Activated naive CD8-positive, alpha-beta T cell treated with anti-CD3 and anti-CD28 coated beads for 36 hours (primary cell): ENCODE data around the gene PPP1R13B. TPM values are rescaled to one million over a fixed set of nuclear protein-coding genes. Genes with fewer than 3 reads are reported as not detected.
"Not testable (repeated sequence)": the region's sequence is repeated elsewhere in the genome, so short reads cannot be mapped to it uniquely, and the experiment has no call there.

Experiments
- DNase-seq: peaks from one replicate; pipeline ENCODE4 v3.0.0; 2021
- H3K27ac Mint-ChIP-seq: one replicate; pipeline ENCODE4 v1.8.0; 2022; ENCODE audit warnings: mild to moderate bottlenecking, moderate library complexity, mixed read lengths
- H3K27me3 Mint-ChIP-seq: one replicate; pipeline ENCODE4 v1.8.0; 2022; ENCODE audit warnings: mild to moderate bottlenecking, mixed read lengths
- H3K36me3 Mint-ChIP-seq: one replicate; pipeline ENCODE4 v1.8.0; 2021; ENCODE audit warnings: mild to moderate bottlenecking, mixed read lengths
- H3K4me1 Mint-ChIP-seq: one replicate; pipeline ENCODE4 v1.8.0; 2021; ENCODE audit warnings: mixed read lengths
- H3K4me3 Mint-ChIP-seq: one replicate; pipeline ENCODE4 v1.8.0; 2022; ENCODE audit warnings: mild to moderate bottlenecking, moderate library complexity, mixed read lengths
- H3K9me3 Mint-ChIP-seq: one replicate; pipeline ENCODE4 v1.8.0; 2022; ENCODE audit warnings: mixed read lengths
- total RNA-seq, 2 experiments: library from RNA; stranded (reverse); gene quantifications; one replicate each; pipeline ENCODE4 v1.2.3, GENCODE V29; 2021

Gene PPP1R13B
- total RNA-seq, 2 experiments from 2014 or later: 8.5 to 9.8 TPM

DNA sequence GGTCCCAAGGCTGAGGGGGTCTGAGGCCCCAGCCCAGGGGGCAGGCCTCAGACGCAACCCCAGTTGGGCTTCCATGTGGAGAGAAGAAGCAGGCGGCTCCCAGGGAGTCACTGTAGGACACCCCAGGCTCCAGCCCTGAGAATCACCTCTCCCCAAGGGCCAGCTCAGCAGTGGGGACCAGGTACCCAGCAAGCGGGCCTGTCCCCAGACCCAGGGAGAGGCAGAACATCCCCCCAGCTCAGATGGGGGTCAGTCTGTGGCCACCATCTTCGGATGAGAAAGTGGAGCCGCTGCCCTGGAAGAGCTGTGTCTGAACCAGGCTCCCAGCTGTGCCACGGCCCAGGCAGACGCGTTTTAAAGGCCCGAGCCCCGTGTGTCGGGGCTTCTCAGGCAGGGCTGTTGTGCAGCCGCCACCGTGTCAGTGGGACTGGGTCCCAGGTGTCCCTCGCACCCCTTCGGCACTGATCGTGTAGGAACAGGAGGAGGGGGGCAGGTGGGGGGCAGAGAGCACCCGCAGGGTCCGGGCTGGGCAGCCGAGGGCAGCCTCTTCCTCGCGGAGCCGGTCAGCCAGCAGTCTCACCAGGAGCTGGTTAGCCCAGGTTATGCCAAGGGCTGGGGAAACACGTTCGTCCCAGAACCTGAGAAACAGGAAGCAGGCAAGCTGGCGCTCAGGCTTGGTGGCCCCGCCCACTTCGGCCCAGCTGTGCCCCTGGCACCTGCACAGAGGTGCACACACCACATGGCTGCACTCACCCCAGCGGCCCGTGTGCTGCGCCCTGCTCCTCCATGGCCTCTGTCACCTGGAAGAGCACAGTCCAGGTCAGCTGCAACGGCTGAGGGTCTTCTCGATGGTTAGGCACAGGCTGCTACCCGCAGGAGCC lies 148.8 kb downstream of the PPP1R13B start:
- peaks cover 12% of the 10 kb centered on the region for H3K36me3 Mint-ChIP-seq
- no peaks in the 10 kb centered on the region for H3K4me1 Mint-ChIP-seq
- H3K4me3 Mint-ChIP-seq: no peak overlapping the region
- H3K27ac Mint-ChIP-seq: no peak overlapping the region
- no peaks in the 10 kb centered on the region for H3K9me3 Mint-ChIP-seq
- no peaks in the 10 kb centered on the region for H3K27me3 Mint-ChIP-seq
- DNase-seq: no peak

GRCh38 chr14:103697603-103698379 lies 149.6 kb downstream of the PPP1R13B start:
- Mint-ChIP-seq H3K9me3 (no peaks in the 10 kb centered on the region), H3K27ac (peak overlapping the region; percentile 63), H3K27me3 (no peaks in the 10 kb centered on the region), H3K4me1 (no peaks in the 10 kb centered on the region), H3K36me3 (peaks cover 9% of the 10 kb centered on the region), H3K4me3 (no peak overlapping the region)
- DNase-seq: no peak

GRCh38 chr14:103697206-103697602 lies 150.2 kb downstream of the PPP1R13B start:
- no peak for DNase-seq
- no peak overlapping the region for H3K4me3 Mint-ChIP-seq
- H3K27ac Mint-ChIP-seq: peak overlapping the region; percentile 63
- H3K4me1 Mint-ChIP-seq: no peaks in the 10 kb centered on the region
- peaks cover 8% of the 10 kb centered on the region for H3K36me3 Mint-ChIP-seq
- H3K9me3 Mint-ChIP-seq: no peaks in the 10 kb centered on the region
- no peaks in the 10 kb centered on the region for H3K27me3 Mint-ChIP-seq

GRCh38 chr14:103696466-103697071 lies 150.8 kb downstream of the PPP1R13B start:
- Mint-ChIP-seq H3K4me1 (no peaks in the 10 kb centered on the region), H3K4me3 (no peak overlapping the region), H3K27me3 (no peaks in the 10 kb centered on the region), H3K27ac (peak overlapping the region; percentile 16), H3K36me3 (peaks cover 8% of the 10 kb centered on the region), H3K9me3 (no peaks in the 10 kb centered on the region)
- no peak for DNase-seq

DNA sequence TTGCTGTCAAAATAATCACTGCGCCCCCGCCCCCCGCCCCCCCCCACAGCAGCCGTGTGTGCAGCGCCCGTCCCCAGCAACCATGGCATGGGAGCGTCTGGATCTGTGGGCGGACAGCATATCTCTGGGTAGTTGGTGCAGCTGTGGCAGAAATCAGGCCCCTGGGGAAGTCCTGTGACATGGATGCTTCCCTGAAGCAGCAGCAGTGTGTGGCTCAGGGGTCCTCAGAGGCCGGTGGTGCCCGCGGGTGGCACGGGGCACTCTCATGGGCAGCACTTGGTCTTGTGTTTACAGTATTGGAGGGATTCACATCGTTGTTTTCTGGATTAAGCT lies 151.3 kb downstream of the PPP1R13B start:
- Mint-ChIP-seq H3K4me3 (no peak overlapping the region), H3K27ac (peak overlapping the region; percentile 16), H3K4me1 (no peaks in the 10 kb centered on the region)

GRCh38 chr14:103695296-103696069 lies 151.9 kb downstream of the PPP1R13B start:
- DNase-seq: no peak
- H3K4me1 Mint-ChIP-seq: no peaks in the 10 kb centered on the region
- H3K27me3 Mint-ChIP-seq: no peaks in the 10 kb centered on the region
- H3K36me3 Mint-ChIP-seq: peaks cover 8% of the 10 kb centered on the region
- H3K27ac Mint-ChIP-seq: peak overlapping the region; percentile 58
- H3K4me3 Mint-ChIP-seq: no peak overlapping the region
- no peaks in the 10 kb centered on the region for H3K9me3 Mint-ChIP-seq

More for the DNA sequence above, 151.3 kb downstream of the PPP1R13B start:
- Mint-ChIP-seq H3K27me3 (no peaks in the 10 kb centered on the region), H3K9me3 (no peaks in the 10 kb centered on the region), H3K36me3 (peaks cover 8% of the 10 kb centered on the region)
- no peak for DNase-seq

- no peaks in the 10 kb centered on the region for H3K9me3 Mint-ChIP-seq
- H3K4me3 Mint-ChIP-seq: no peak overlapping the region
- DNase-seq: no peak
- H3K36me3 Mint-ChIP-seq: peaks cover 6% of the 10 kb centered on the region
- H3K27ac Mint-ChIP-seq: no peak overlapping the region
- no peaks in the 10 kb centered on the region for H3K27me3 Mint-ChIP-seq
- H3K4me1 Mint-ChIP-seq: no peaks in the 10 kb centered on the region
These were observed 152.8 kb downstream of the PPP1R13B start for GRCh38 chr14:103694572-103695026.

- Mint-ChIP-seq H3K4me3 (no peak overlapping the region), H3K27me3 (no peaks in the 10 kb centered on the region), H3K9me3 (no peaks in the 10 kb centered on the region)
These were observed 153.9 kb downstream of the PPP1R13B start for GRCh38 chr14:103693515-103693914.

DNA sequence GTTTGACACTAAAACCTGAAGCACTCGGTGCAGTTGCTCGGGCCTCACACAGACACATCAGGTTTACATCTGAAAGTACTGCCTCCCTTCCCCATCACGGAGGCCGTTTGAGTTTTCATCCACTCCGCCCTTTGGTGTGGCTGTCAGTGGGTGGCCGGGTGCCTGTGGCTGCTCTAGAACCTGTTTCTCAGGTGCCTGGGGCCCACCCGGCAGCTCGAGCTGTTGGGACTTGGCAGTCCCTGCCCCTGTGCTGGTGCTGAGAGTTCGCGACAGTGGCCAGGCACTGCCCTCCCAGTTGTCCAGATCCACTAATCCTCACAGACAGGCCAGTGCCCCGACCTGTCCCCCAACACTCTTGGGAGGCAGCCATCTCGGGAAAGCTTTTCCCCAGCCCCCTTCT lies 154.5 kb downstream of the PPP1R13B start:
- DNase-seq: no peak
- H3K4me3 Mint-ChIP-seq: no peak overlapping the region
- peak overlapping the region; percentile 29 for H3K27ac Mint-ChIP-seq
- peaks cover 6% of the 10 kb centered on the region for H3K36me3 Mint-ChIP-seq
- H3K9me3 Mint-ChIP-seq: no peaks in the 10 kb centered on the region
- H3K27me3 Mint-ChIP-seq: no peaks in the 10 kb centered on the region
- no peaks in the 10 kb centered on the region for H3K4me1 Mint-ChIP-seq

More at GRCh38 chr14:103693515-103693914, 153.9 kb downstream of the PPP1R13B start:
- no peak overlapping the region for H3K27ac Mint-ChIP-seq
- no peak for DNase-seq
- H3K36me3 Mint-ChIP-seq: peaks cover 6% of the 10 kb centered on the region
- no peaks in the 10 kb centered on the region for H3K4me1 Mint-ChIP-seq

GRCh38 chr14:103692159-103692558 lies 155.2 kb downstream of the PPP1R13B start:
- Mint-ChIP-seq H3K4me3 (no peak overlapping the region), H3K4me1 (no peaks in the 10 kb centered on the region), H3K27ac (no peak overlapping the region), H3K36me3 (peaks cover 4% of the 10 kb centered on the region), H3K9me3 (no peaks in the 10 kb centered on the region), H3K27me3 (no peaks in the 10 kb centered on the region)
- no peak for DNase-seq

DNA sequence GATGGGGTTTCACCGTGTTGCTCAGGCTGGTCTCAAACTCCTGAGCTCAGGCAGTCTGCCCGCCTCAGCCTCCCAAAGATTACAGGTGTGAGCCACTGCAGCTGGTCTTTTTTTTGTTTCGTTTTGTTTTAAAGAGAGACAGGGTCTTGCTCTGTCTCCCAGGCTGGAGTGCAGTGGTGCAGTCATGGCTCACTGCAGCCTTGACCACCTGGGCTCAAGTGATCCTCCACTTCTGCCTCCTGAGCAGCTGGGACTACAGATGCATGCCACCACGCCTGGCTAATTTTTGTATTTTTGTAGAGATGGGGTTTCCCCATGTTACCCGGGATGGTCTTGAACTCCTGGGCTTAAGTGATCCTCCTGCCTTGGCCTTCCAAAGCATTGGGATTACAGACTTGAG lies 155.7 kb downstream of the PPP1R13B start:
- not testable (repeated sequence) for DNase-seq, H3K36me3 Mint-ChIP-seq, H3K4me1 Mint-ChIP-seq, H3K27ac Mint-ChIP-seq, H3K4me3 Mint-ChIP-seq, H3K9me3 Mint-ChIP-seq, H3K27me3 Mint-ChIP-seq

DNA sequence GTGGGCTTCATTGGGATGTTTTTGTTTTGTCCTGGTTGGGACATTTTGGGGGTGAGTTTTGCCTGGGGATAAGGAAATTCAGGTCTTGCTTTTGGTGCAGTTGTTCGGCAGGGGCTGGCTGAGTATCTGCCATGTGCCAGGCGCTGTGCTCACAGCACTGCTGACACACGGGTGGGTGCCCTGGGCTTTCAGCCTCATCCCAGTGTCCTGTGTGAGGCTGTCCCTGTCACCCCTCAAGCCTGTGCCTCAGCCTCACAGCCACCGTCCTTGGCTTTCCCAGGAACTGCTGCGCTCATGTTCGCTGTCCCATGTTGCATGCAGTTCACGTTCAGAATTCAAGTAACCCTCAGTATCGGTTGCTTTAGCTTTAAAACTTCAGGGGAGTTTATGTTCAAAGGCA lies 157.0 kb downstream of the PPP1R13B start:
- Mint-ChIP-seq H3K4me1 (no peaks in the 10 kb centered on the region), H3K27me3 (no peaks in the 10 kb centered on the region), H3K4me3 (no peak overlapping the region), H3K36me3 (peaks cover 4% of the 10 kb centered on the region), H3K9me3 (no peaks in the 10 kb centered on the region), H3K27ac (no peak overlapping the region)
- DNase-seq: no peak

DNA sequence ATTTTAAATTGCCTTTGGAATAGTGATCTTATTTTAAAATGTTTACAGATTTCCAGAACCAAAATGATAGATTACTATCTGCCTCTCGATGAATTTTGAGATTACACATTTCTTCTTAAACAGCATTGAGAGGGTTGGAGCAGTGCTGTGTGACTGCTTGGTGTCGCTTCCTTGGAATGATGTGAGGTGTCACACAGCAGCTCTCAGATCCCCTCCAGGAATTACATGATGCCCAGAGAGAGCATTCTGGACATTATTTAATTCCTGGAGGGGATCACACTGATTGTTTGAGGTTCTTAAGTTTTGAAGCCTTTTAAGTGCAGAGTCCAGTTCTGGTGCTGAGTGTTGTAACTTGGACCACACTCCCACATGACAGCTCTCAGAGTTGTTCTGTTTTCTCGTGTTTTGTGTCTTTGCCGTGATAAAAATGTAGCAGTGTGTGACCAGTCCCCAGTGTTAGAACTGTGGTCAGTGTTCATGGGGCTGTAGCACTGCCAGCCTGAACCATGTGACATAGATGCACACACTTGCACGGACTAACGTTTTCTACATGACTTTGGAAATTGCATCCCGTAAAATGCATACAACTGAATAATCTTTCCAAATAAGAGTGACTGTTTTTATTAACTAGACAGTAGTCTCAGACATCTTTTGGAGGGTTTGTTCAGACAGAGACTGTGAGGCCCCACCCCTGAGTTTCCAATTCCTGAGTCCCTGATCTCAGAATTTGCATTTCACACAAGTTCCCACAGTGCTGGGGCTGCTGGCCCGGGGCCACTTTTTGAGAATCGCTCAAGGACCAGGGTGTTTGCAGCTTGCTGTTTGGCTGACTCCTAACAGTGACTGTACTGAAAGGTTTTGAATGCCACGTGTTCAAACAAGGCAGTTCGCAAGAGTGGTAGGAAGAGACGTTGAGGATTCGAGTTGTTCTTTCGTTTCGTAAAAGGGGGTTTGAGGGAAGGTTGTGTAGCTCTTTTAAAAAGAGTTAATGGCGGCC lies 158.2 kb downstream of the PPP1R13B start:
- DNase-seq: no peak
- Mint-ChIP-seq H3K9me3 (no peaks in the 10 kb centered on the region), H3K27ac (peak overlapping the region; percentile 0), H3K36me3 (peaks cover 3% of the 10 kb centered on the region), H3K27me3 (no peaks in the 10 kb centered on the region), H3K4me1 (no peaks in the 10 kb centered on the region), H3K4me3 (no peak overlapping the region)

- Mint-ChIP-seq H3K36me3 (peaks cover 1% of the 10 kb centered on the region), H3K27ac (peak overlapping the region; percentile 1), H3K27me3 (no peaks in the 10 kb centered on the region), H3K9me3 (no peaks in the 10 kb centered on the region), H3K4me3 (no peak overlapping the region), H3K4me1 (no peaks in the 10 kb centered on the region)
- no peak for DNase-seq
These were observed 158.9 kb downstream of the PPP1R13B start for GRCh38 chr14:103688441-103688840.
